Stomach smooth muscle (tissue), 2 donors: ENCODE results near the gene SPEF2.

Experiments
- H3K27ac ChIP-seq: one replicate; pipeline ENCODE4 v1.7.0; 2013; ENCODE audit warnings: mild to moderate bottlenecking, low read length, inconsistent platforms
- H3K27me3 ChIP-seq, 2 donors: one replicate each; pipeline ENCODE4 v1.7.0; 2013; ENCODE audit warnings: low read length in 2 of 2; ENCODE audit not compliant: insufficient read depth in 2 of 2, control insufficient read depth in 1 of 2
- H3K36me3 ChIP-seq, 2 donors: one replicate each; pipeline ENCODE4 v1.7.0; 2013; ENCODE audit warnings: low read length in 2 of 2; ENCODE audit not compliant: control insufficient read depth in 2 of 2, insufficient read depth in 2 of 2
- H3K4me1 ChIP-seq: one replicate; pipeline ENCODE4 v1.7.0; 2013; ENCODE audit warnings: low read length; ENCODE audit not compliant: control insufficient read depth, insufficient read depth
- H3K4me3 ChIP-seq, 2 donors: one replicate each; pipeline ENCODE4 v1.7.0; 2013; ENCODE audit warnings: low read length in 2 of 2
- H3K9ac ChIP-seq, 2 donors: one replicate each; pipeline ENCODE4 v1.7.0; 2013; ENCODE audit warnings: low read length in 2 of 2, mild to moderate bottlenecking in 1 of 2
- H3K9me3 ChIP-seq, 2 donors: one replicate each; pipeline ENCODE4 v1.7.0; 2013; ENCODE audit warnings: low read length in 2 of 2; ENCODE audit not compliant: control insufficient read depth in 2 of 2
- donor health status: healthy.
- donor health status: Pancreatic carcinoma.

Gene SPEF2

DNA sequence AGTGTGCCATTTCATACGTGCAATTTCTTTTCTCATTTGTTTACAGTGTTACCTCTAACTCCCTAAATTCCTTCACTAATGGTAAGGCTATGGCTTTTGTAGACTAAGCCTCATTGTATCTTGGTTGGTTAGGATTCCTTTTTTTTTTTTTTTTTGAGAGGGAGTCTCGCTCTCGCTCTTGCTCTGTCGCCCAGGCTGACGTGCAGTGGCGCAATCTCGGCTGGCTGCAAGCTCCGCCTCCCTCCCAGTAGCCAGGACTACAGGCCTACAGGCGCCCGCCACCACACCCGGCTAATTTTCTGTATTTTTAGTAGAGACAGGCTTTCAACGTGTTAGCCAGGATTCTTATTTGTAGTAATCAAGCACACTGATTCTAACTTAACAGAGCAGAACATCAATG, 57.7 kb downstream of the SPEF2 start:
- no peaks in the 10 kb centered on the region for H3K9me3 ChIP-seq
- H3K36me3 ChIP-seq: no peaks in the 10 kb centered on the region
- no peaks in the 10 kb centered on the region for H3K4me1 ChIP-seq
- H3K4me3 ChIP-seq: no peak overlapping the region
- H3K9ac ChIP-seq: no peak overlapping the region
- no peak overlapping the region for H3K27ac ChIP-seq
- no peaks in the 10 kb centered on the region for H3K27me3 ChIP-seq

DNA sequence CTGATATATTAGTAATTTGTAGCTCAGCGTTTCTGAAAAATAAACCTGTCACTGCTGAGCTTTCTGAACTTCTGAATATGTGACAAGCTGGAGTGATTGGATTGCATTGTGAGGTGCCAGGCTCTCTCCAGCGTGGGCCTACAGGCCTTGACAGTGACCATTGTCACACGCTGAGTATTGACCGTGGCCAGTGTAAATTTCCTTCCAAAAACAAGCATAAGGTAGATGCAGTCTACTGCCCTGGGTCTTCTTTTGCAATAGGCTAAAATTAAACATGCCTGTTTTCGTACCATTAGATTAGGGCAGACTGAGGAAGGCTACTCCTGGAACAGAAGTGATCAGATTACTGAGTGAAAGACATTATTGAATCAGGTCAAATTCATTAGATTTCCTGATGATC, 60.2 kb downstream of the SPEF2 start:
- Histone ChIP-seq H3K9me3 (no peaks in the 10 kb centered on the region), H3K27ac (no peak overlapping the region), H3K36me3 (no peaks in the 10 kb centered on the region), H3K4me1 (no peaks in the 10 kb centered on the region), H3K9ac (no peak overlapping the region), H3K4me3 (no peak overlapping the region), H3K27me3 (no peaks in the 10 kb centered on the region)

- Histone ChIP-seq H3K9me3 (no peaks in the 10 kb centered on the region), H3K27me3 (no peaks in the 10 kb centered on the region), H3K27ac (no peak overlapping the region), H3K36me3 (no peaks in the 10 kb centered on the region), H3K4me3 (no peak overlapping the region), H3K9ac (no peak overlapping the region), H3K4me1 (no peaks in the 10 kb centered on the region)
Observed at GRCh38 chr5:35678661-35679060, 61.0 kb downstream of the SPEF2 start.

DNA sequence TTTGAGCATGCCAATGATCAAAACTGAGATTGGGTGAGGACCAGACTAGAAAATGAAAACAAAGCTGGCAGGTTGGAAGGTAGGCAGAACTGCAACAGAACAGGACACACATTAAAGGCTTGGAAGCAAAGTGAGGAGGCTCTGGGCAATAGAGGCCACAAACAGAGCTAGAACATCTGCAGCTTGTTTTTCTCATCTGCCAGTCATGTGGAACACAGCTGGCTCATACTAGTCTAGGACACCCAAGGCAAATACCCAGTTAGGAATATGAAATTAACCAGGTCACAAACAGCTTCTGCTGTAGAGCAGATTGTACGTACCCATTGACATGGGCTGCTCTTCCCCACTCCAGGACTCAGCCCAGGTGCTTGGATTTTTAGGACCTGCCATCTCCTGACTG, 61.7 kb downstream of the SPEF2 start:
- Histone ChIP-seq H3K9ac (no peak overlapping the region), H3K27me3 (no peaks in the 10 kb centered on the region), H3K27ac (no peak overlapping the region), H3K4me1 (no peaks in the 10 kb centered on the region), H3K36me3 (no peaks in the 10 kb centered on the region), H3K4me3 (no peak overlapping the region), H3K9me3 (no peaks in the 10 kb centered on the region)

DNA sequence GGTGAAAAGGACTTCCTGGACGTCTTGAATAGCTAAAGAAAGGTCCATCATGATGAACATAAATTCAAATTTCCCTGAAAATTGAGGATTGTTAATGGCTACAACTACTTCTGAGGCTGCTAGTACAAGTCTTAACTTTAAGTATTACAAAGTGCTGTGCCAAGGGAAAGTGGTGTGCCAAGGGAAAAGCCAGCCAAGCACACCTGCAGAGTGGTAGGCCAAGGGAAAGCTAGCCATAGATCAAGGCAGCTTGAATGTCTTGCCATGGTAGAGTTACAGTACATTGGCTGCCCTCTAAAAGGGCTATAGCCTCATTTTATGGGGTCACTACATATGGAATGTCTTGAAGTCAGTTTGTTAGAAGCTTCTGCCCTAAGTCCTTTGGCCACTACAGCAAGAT, 64.2 kb downstream of the SPEF2 start:
- H3K36me3 ChIP-seq: no peaks in the 10 kb centered on the region
- no peaks in the 10 kb centered on the region for H3K27me3 ChIP-seq
- no peaks in the 10 kb centered on the region for H3K4me1 ChIP-seq
- H3K9me3 ChIP-seq: no peaks in the 10 kb centered on the region
- H3K27ac ChIP-seq: no peak overlapping the region
- no peak overlapping the region for H3K9ac ChIP-seq
- no peak overlapping the region for H3K4me3 ChIP-seq

DNA sequence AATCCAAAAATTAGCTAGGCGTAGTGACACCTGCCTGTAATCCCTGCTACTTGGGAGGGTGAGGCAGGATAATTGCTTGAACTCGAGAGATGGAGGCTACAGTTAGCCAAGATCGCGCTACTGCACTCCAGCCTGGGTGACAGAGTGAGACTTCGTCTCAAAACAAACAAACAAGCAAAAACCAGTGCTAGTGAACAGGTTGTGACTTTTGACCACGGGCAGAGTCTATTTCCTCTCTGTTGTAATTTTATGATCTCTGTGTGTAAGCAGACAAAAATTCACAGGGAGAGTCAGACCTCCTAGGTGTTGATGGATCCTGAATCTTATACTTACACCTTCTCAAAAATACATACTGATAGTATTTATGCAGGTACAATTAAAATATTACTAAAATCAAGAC, 65.8 kb downstream of the SPEF2 start:
- Histone ChIP-seq H3K27me3 (no peaks in the 10 kb centered on the region), H3K9ac (no peak overlapping the region), H3K4me3 (no peak overlapping the region), H3K9me3 (no peaks in the 10 kb centered on the region), H3K4me1 (no peaks in the 10 kb centered on the region), H3K27ac (no peak overlapping the region), H3K36me3 (no peaks in the 10 kb centered on the region)

GRCh38 chr5:35685161-35685560, 67.5 kb downstream of the SPEF2 start:
- no peaks in the 10 kb centered on the region for H3K4me1 ChIP-seq
- no peak overlapping the region for H3K4me3 ChIP-seq
- H3K36me3 ChIP-seq: no peaks in the 10 kb centered on the region
- no peak overlapping the region for H3K9ac ChIP-seq
- H3K27me3 ChIP-seq: no peaks in the 10 kb centered on the region
- no peak overlapping the region for H3K27ac ChIP-seq
- no peaks in the 10 kb centered on the region for H3K9me3 ChIP-seq

GRCh38 chr5:35687961-35688360, 70.3 kb downstream of the SPEF2 start:
- H3K27me3 ChIP-seq: no peaks in the 10 kb centered on the region
- no peaks in the 10 kb centered on the region for H3K36me3 ChIP-seq
- H3K9ac ChIP-seq: no peak overlapping the region
- H3K4me1 ChIP-seq: no peaks in the 10 kb centered on the region
- H3K9me3 ChIP-seq: no peaks in the 10 kb centered on the region
- H3K4me3 ChIP-seq: no peak overlapping the region
- no peak overlapping the region for H3K27ac ChIP-seq

DNA sequence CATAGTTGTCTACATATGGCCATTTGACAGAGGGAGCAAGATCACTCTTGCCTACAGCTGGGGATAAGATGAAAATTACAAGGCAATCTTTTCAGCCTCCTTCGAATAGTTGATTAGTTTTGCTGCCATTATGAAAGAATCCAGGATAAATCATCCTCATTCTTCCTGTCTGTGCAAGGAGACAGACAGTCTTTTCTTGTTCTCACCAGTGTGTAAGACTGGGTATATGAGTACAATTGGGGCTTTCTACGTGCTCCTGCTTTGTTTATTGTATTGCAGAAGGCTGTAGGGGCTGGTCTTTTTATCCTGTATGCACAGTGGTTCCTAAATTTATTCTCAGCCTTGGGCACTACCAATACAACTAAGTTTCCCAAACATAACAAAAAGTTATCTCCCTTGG, 76.8 kb downstream of the SPEF2 start:
- no peak overlapping the region for H3K9ac ChIP-seq

DNA sequence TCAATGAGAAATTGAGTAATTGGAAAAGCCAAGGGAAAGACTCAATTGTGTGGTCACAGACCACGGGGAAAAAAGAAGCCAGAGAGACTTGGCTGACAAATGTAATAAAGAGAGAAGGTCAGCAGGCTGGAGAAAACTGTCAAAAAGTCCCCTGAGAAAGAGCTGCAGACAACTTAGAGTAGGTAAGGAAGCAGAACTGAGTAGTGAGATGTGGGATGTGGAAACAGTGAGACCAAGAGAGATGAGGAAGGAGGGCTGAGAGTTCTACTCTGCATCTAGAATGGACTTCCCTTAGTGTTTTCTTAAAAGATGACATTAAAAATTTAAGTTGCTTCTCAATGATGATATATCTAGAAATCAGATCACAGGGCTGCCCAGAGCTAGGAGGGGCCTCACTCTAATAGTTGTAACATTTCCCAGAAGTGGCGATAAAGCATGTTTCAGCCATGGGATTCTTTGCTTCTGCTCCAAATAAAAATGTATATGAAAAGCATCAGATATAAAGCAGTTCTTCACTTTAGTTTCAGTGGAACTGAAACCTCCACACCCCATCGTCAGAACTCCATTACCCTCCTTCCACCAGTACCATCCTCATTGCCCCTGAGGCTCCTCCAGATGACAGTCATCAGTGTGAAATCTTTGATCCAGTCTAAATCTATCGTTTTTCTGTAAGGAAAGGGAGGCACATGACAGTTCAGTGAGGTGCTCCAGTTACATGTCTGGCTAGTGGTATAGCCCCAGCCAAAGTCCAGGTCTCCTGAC, 80.6 kb downstream of the SPEF2 start:
- Histone ChIP-seq H3K27ac (no peak overlapping the region), H3K27me3 (no peaks in the 10 kb centered on the region), H3K36me3 (no peaks in the 10 kb centered on the region), H3K4me1 (no peaks in the 10 kb centered on the region), H3K9ac (no peak overlapping the region), H3K9me3 (no peaks in the 10 kb centered on the region), H3K4me3 (no peak overlapping the region)

More for the DNA sequence above, 76.8 kb downstream of the SPEF2 start:
- no peaks in the 10 kb centered on the region for H3K27me3 ChIP-seq
- no peaks in the 10 kb centered on the region for H3K4me1 ChIP-seq
- no peak overlapping the region for H3K27ac ChIP-seq
- no peaks in the 10 kb centered on the region for H3K9me3 ChIP-seq
- H3K36me3 ChIP-seq: no peaks in the 10 kb centered on the region
- no peak overlapping the region for H3K4me3 ChIP-seq

GRCh38 chr5:35707659-35708058, 90.0 kb downstream of the SPEF2 start:
- Histone ChIP-seq H3K27ac (no peak overlapping the region), H3K27me3 (no peaks in the 10 kb centered on the region), H3K4me1 (no peaks in the 10 kb centered on the region), H3K9ac (no peak overlapping the region), H3K4me3 (no peak overlapping the region), H3K36me3 (no peaks in the 10 kb centered on the region), H3K9me3 (no peaks in the 10 kb centered on the region)
